GM10248 (cell line): Measurements from ENCODE around the gene AGMAT.
A peak's percentile ranks its signal among the peaks of the same experiment; 100 is the strongest.

Experiments used
- CTCF ChIA-PET: fragments of 300-600 bp; sonication (Branson Sonifier 250); formaldehyde crosslinking; extraction: SDS; loops from one replicate; lab custom pipeline; 2021; ENCODE audit warnings: antibody characterized with exemption; lab: Yijun Ruan, JAX
- POLR2A ChIA-PET: fragments of 350-650 bp; sonication (Branson Sonifier 250); formaldehyde crosslinking; extraction: SDS; loops from one replicate; lab custom pipeline; 2020; ENCODE audit warnings: antibody characterized with exemption; lab: Yijun Ruan, JAX
- DNase-seq: peaks from one replicate; pipeline ENCODE4 v3.0.0; 2012; ENCODE audit errors: extremely low spot score
- CTCF ChIP-seq: IDR thresholded peaks from 2 replicates; pipeline ENCODE4 v1.5.1; 2012; ENCODE audit warnings: mild to moderate bottlenecking, low read depth; ENCODE audit errors: extremely low read depth, missing control alignments, control extremely low read depth

The AGMAT gene

GRCh38 chr1:15584489-15585363 is at the start of gene AGMAT:
Gene AGMAT, minus strand, starts transcription at chr1:15585051. Its CDS starts 84 bp downstream, at chr1:15584967.
- TF ChIP-seq CTCF = peak; percentile 36
- CTCF ChIA-PET = interaction anchor here (0.9 to 1.1 kb wide), 3 partner anchors 11 to 19 kb away, joined by 4 read pairs; no protein-coding TSS in a partner anchor
- POLR2A ChIA-PET = no interaction called here
- peak; percentile 83 for DNase-seq

- CTCF ChIA-PET = interaction anchor here (1.1 to 1.8 kb wide), 4 partner anchors 11 to 22 kb away, joined by 3 to 4 read pairs (median 3); no protein-coding TSS in a partner anchor
- no peak for TF ChIP-seq CTCF
- POLR2A ChIA-PET = no interaction called here
- DNase-seq = no peak
These were observed 49.0 kb upstream of the AGMAT start for GRCh38 chr1:15633756-15634420.

GRCh38 chr1:15628003-15628402 is 43.2 kb upstream of the AGMAT start:
- POLR2A ChIA-PET = interaction anchor here (1.2 kb wide), 1 partner anchor 10 kb away, joined by 4 read pairs; no protein-coding TSS in a partner anchor
- DNase-seq = no peak
- CTCF ChIA-PET = interaction anchor here (1.1 kb wide), 1 partner anchor 9 kb away, joined by 3 read pairs; no protein-coding TSS in a partner anchor

GRCh38 chr1:15627343-15627988 is 42.6 kb upstream of the AGMAT start:
- peak; percentile 56 for DNase-seq
- POLR2A ChIA-PET = interaction anchor here (1.2 kb wide), 1 partner anchor 10 kb away, joined by 4 read pairs; no protein-coding TSS in a partner anchor
- CTCF ChIA-PET = interaction anchor here (0.8 to 1.3 kb wide), 4 partner anchors 9 to 52 kb away, joined by 3 to 5 read pairs (median 4); partner anchors contain the start of gene DDI2
- no peak for TF ChIP-seq CTCF

More at GRCh38 chr1:15628003-15628402, 43.2 kb upstream of the AGMAT start:
- no peak for TF ChIP-seq CTCF

GRCh38 chr1:15626269-15626950 is 41.6 kb upstream of the AGMAT start:
- CTCF ChIA-PET = interaction anchor here (0.8 to 1.3 kb wide), 3 partner anchors 8 to 53 kb away, joined by 3 to 5 read pairs (median 4); partner anchors contain the start of gene DDI2
- DNase-seq = no peak
- TF ChIP-seq CTCF = no peak
- POLR2A ChIA-PET = interaction anchor here (1.2 kb wide), 1 partner anchor 9 kb away, joined by 4 read pairs; no protein-coding TSS in a partner anchor
